K562 (cell line): ENCODE data around the gene PUM1.
A peak's percentile ranks its signal among the peaks of the same experiment; 100 is the strongest.

ENCODE experiments used
- IRF1 ChIP-seq: sonication (generic); formaldehyde crosslinking; IDR thresholded peaks from 2 replicates; pipeline ENCODE4 v1.8.0; 2022; ENCODE audit warnings: missing genetic modification reagents, mild to moderate bottlenecking, borderline replicate concordance
- KAT7 ChIP-seq: sonication (generic); formaldehyde crosslinking; IDR thresholded peaks from 2 replicates; pipeline ENCODE4 v1.8.0; 2022; ENCODE audit warnings: missing genetic modification reagents, mild to moderate bottlenecking, borderline replicate concordance
- POLR2A ChIP-seq: fragments of 450-650 bp; conservative IDR thresholded peaks from 2 replicates; pipeline ENCODE4 v1.6.1; 2016
- ZFX ChIP-seq: sonication (generic); formaldehyde crosslinking; IDR thresholded peaks from 2 replicates; pipeline ENCODE4 v1.8.0; 2022; ENCODE audit warnings: mild to moderate bottlenecking, missing genetic modification reagents, moderate library complexity
- TF ChIP-seq, protein P1 (sequence below), 3 experiments: IDR thresholded peaks in 2 of 3; conservative IDR thresholded peaks in 1 of 3; 2 replicates each; pipeline ENCODE4 v1.5.1; 2011 to 2012; ENCODE audit warnings: low read length in 3 of 3, mild to moderate bottlenecking in 3 of 3, control low read depth in 2 of 3, improper control_type of control experiment in 1 of 3, inconsistent platforms in 1 of 3, low read depth in 1 of 3, mixed read lengths in 1 of 3, moderate library complexity in 1 of 3; ENCODE audit not compliant: insufficient read depth in 2 of 3

DNA sequence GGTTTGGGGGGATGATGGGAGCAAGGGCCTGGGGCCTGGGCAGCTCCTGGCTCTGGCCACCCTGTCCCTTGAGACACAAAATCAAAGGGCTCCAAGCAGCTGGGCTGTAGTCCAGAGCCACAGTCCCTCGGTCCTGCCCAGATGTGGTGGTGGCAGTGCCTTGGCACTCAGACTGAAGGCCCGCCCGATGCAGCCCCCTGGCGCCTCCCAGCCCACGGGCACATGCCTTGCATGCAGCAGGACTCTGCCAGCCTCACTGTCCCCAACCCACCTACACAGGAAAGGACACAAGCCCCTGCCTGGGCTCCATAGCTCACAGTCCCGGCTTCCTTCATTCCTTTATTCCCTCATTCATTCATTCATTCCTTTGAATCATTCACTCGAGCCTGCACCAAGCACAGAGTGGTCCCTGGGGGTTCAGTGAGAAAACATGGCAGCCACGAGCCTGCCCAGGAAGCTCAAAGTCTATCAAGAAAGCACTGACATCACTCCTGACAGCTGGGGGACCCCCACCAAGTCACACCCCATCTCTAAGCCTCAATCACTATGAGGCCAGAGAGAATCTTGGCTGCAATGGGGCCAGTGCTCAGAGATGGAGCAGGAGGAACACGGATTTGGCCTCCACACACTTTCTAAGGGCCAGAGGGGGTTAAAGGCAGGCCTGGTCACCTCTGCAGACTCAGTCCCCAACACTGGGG lies 162.8 kb downstream of the PUM1 start:
- TF ChIP-seq, protein P1, sequence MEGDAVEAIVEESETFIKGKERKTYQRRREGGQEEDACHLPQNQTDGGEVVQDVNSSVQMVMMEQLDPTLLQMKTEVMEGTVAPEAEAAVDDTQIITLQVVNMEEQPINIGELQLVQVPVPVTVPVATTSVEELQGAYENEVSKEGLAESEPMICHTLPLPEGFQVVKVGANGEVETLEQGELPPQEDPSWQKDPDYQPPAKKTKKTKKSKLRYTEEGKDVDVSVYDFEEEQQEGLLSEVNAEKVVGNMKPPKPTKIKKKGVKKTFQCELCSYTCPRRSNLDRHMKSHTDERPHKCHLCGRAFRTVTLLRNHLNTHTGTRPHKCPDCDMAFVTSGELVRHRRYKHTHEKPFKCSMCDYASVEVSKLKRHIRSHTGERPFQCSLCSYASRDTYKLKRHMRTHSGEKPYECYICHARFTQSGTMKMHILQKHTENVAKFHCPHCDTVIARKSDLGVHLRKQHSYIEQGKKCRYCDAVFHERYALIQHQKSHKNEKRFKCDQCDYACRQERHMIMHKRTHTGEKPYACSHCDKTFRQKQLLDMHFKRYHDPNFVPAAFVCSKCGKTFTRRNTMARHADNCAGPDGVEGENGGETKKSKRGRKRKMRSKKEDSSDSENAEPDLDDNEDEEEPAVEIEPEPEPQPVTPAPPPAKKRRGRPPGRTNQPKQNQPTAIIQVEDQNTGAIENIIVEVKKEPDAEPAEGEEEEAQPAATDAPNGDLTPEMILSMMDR (IDR thresholded peaks at IDR 0.05 in 2 of 3, conservative IDR thresholded peaks at IDR 0.05 in 1 of 3; ENCODE audit: insufficient read depth in 2 of 3, low read depth in 1 of 3, low read length in 3 of 3): no peak
- TF ChIP-seq ZFX (CRISPR knock-in tag): 0 out of 2 replicates have a peak, but pooled peaks have one; percentile 23
- TF ChIP-seq KAT7 (CRISPR knock-in tag): no peak
- TF ChIP-seq IRF1 (CRISPR knock-in tag): no peak
- TF ChIP-seq POLR2A: no peak
